Neural cell (in vitro differentiated cells): ENCODE results near the gene ZNF566. TPM values are rescaled to one million over a fixed set of nuclear protein-coding genes. Genes with fewer than 3 reads are reported as not detected.

ENCODE experiments used
- H2AFZ ChIP-seq: fragments of 200-600, 300-800 bp; sonication (generic), shearing (Covaris generic); 2 replicates; pipeline ENCODE4 v1.6.0; 2014; ENCODE audit warnings: low read depth, mild to moderate bottlenecking, antibody characterized with exemption, low read length, moderate library complexity
- H3F3A ChIP-seq: fragments of 200-600 bp; shearing (Covaris generic); 2 replicates; pipeline ENCODE4 v1.6.1; 2016; ENCODE audit warnings: mild to moderate bottlenecking, moderate library complexity, mixed read lengths, antibody characterized with exemption, low read length; ENCODE audit not compliant: insufficient read depth, poor library complexity, severe bottlenecking
- H3K27ac ChIP-seq: fragments of 200-600, 300-800 bp; sonication (generic), shearing (Covaris generic); 2 replicates; pipeline ENCODE4 v1.5.1; 2014; ENCODE audit warnings: mild to moderate bottlenecking, low read length, moderate library complexity
- H3K27me3 ChIP-seq: fragments of 300-800, 200-600 bp; sonication (generic), shearing (Covaris generic); 2 replicates; pipeline ENCODE4 v1.6.0; 2014; ENCODE audit warnings: mild to moderate bottlenecking, low read depth, low read length, moderate library complexity; ENCODE audit not compliant: insufficient read depth
- H3K36me3 ChIP-seq: fragments of 300-800, 200-600 bp; sonication (generic), shearing (Covaris generic); 2 replicates; pipeline ENCODE4 v1.5.1; 2014; ENCODE audit warnings: mild to moderate bottlenecking, antibody characterized with exemption, low read length, moderate library complexity; ENCODE audit not compliant: insufficient read depth
- H3K4me2 ChIP-seq: fragments of 300-800, 200-600 bp; sonication (generic), shearing (Covaris generic); 2 replicates; pipeline ENCODE4 v1.6.0; 2014; ENCODE audit warnings: mild to moderate bottlenecking, low read length
- H3K4me3 ChIP-seq: fragments of 300-800, 200-600 bp; sonication (generic), shearing (Covaris generic); 2 replicates; pipeline ENCODE4 v1.5.1; 2014; ENCODE audit warnings: mild to moderate bottlenecking, low read length, moderate library complexity
- H3K79me2 ChIP-seq: fragments of 200-600 bp; shearing (Covaris generic); replicated peaks from 2 replicates; pipeline ENCODE4 v1.6.0; 2014; ENCODE audit warnings: mild to moderate bottlenecking, low read length, moderate library complexity; ENCODE audit not compliant: insufficient read depth
- H3K9ac ChIP-seq: fragments of 300-800, 200-600 bp; sonication (generic), shearing (Covaris generic); 2 replicates; pipeline ENCODE4 v1.6.1; 2016; ENCODE audit warnings: mild to moderate bottlenecking, low read length, mixed read lengths
- H3K9me2 ChIP-seq: fragments of 200-600 bp; shearing (Covaris generic); 2 replicates; pipeline ENCODE4 v1.6.1; 2016; ENCODE audit warnings: mild to moderate bottlenecking, low read length, mixed read lengths; ENCODE audit not compliant: insufficient read depth
- H3K9me3 ChIP-seq: fragments of 200-600, 300-800 bp; sonication (generic), shearing (Covaris generic); 2 replicates; pipeline ENCODE4 v1.6.1; 2016; ENCODE audit warnings: mild to moderate bottlenecking, mixed run types, low read length, moderate library complexity, mixed read lengths
- H4K20me1 ChIP-seq: fragments of 200-600 bp; shearing (Covaris generic); 2 replicates; pipeline ENCODE4 v1.6.1; 2016; ENCODE audit warnings: mild to moderate bottlenecking, mixed run types; ENCODE audit not compliant: insufficient read depth
- CTCF ChIP-seq: fragments of 450-650 bp; IDR thresholded peaks from 2 replicates; pipeline ENCODE4 v1.5.1; 2014; ENCODE audit warnings: antibody characterized with exemption, mild to moderate bottlenecking, moderate library complexity; ENCODE audit not compliant: poor library complexity, severe bottlenecking
- EP300 ChIP-seq: fragments of 450-650 bp; conservative IDR thresholded peaks from 2 replicates; pipeline ENCODE4 v1.6.1; 2014; ENCODE audit warnings: antibody characterized with exemption, mild to moderate bottlenecking, moderate library complexity; ENCODE audit not compliant: poor library complexity, severe bottlenecking
- EZH2 ChIP-seq: fragments of 200-600, 300-800 bp; shearing (Covaris generic), sonication (generic); IDR thresholded peaks from 2 replicates; pipeline ENCODE4 v1.6.1; 2014; ENCODE audit warnings: antibody characterized with exemption, low read length, borderline replicate concordance, mild to moderate bottlenecking; ENCODE audit not compliant: insufficient read depth, poor library complexity, severe bottlenecking
- MXI1 ChIP-seq: fragments of 450-650 bp; conservative IDR thresholded peaks from 2 replicates; pipeline ENCODE4 v1.6.1; 2014; ENCODE audit warnings: antibody characterized with exemption, mild to moderate bottlenecking; ENCODE audit not compliant: poor library complexity, severe bottlenecking
- POLR2AphosphoS5 ChIP-seq: IDR thresholded peaks from 2 replicates; pipeline ENCODE4 v1.6.1; 2012
- RAD21 ChIP-seq: fragments of 450-650 bp; conservative IDR thresholded peaks from 2 replicates; pipeline ENCODE4 v1.6.1; 2014; ENCODE audit warnings: antibody characterized with exemption, mild to moderate bottlenecking, moderate library complexity
- REST ChIP-seq: IDR thresholded peaks from 2 replicates; pipeline ENCODE4 v1.6.1; 2012; ENCODE audit warnings: borderline replicate concordance
- SMC3 ChIP-seq: fragments of 450-650 bp; conservative IDR thresholded peaks from 2 replicates; pipeline ENCODE4 v1.6.1; 2014; ENCODE audit warnings: antibody characterized with exemption, mild to moderate bottlenecking, moderate library complexity; ENCODE audit not compliant: poor library complexity
- TAF1 ChIP-seq: IDR thresholded peaks from 2 replicates; pipeline ENCODE4 v1.6.1; 2012; ENCODE audit warnings: low read depth
- polyA plus RNA-seq: library from polyadenylated mRNA; depleted of rRNA; stranded (reverse); fragments of >200 nt; gene quantifications from 2 replicates; pipeline ENCODE4 v1.2.3, GENCODE V29; 2014

Gene ZNF566
- polyA plus RNA-seq, 1 donor from 2014 or later = 28.9 TPM

GRCh38 chr19:36401475-36401874 is 87.9 kb downstream of the ZNF566 start:
- Histone ChIP-seq H3K4me2 (no peak overlapping the region), H3K4me3 (no peak overlapping the region), H4K20me1 (no peaks in the 10 kb centered on the region), H3K27ac (no peak overlapping the region), H3K9me2 (no peaks in the 10 kb centered on the region), H3K27me3 (no peaks in the 10 kb centered on the region), H2AFZ (no peak overlapping the region), H3K79me2 (no peaks in the 10 kb centered on the region), H3K9me3 (peaks cover 7% of the 10 kb centered on the region), H3K36me3 (peaks cover 23% of the 10 kb centered on the region), H3K9ac (no peak overlapping the region), H3F3A (no peaks in the 10 kb centered on the region)
- no peak for TF ChIP-seq EP300

GRCh38 chr19:36398571-36398970 is 90.8 kb downstream of the ZNF566 start:
- Histone ChIP-seq H3K4me2 (no peak overlapping the region), H3K27ac (no peak overlapping the region), H3K9me2 (no peaks in the 10 kb centered on the region), H3K9me3 (peaks cover 11% of the 10 kb centered on the region), H3K36me3 (peaks cover 28% of the 10 kb centered on the region), H3K9ac (no peak overlapping the region), H3K4me3 (no peak overlapping the region), H2AFZ (no peak overlapping the region), H3K27me3 (no peaks in the 10 kb centered on the region), H4K20me1 (no peaks in the 10 kb centered on the region), H3F3A (no peaks in the 10 kb centered on the region), H3K79me2 (no peaks in the 10 kb centered on the region)
- no peak for TF ChIP-seq EZH2
- TF ChIP-seq POLR2AphosphoS5 = no peak
- TF ChIP-seq CTCF = no peak
- no peak for TF ChIP-seq SMC3
- no peak for TF ChIP-seq REST
- TF ChIP-seq EP300 = no peak
- no peak for TF ChIP-seq RAD21
- TF ChIP-seq TAF1 = no peak
- TF ChIP-seq MXI1 = no peak

Other genes starting within 250 kb of the ZNF566 start
- gene ZFP14, start 110.4 kb downstream of the ZNF566 start, polyA plus RNA-seq = 16.1 and 16.4 TPM in 2 replicates
- gene ZFP82, start 70.9 kb downstream of the ZNF566 start, polyA plus RNA-seq = 17.1 and 19.7 TPM in 2 replicates
- 23.2 and 25.0 TPM in 2 replicates for gene ZNF260, start 38.7 kb upstream of the ZNF566 start, polyA plus RNA-seq
- 53.7 and 54.5 TPM in 2 replicates for gene ZNF529, start 83.7 kb upstream of the ZNF566 start, polyA plus RNA-seq
- 98.8 and 112 TPM in 2 replicates for gene ZNF382, start 115.8 kb upstream of the ZNF566 start, polyA plus RNA-seq
- gene ZNF461, start 177.3 kb upstream of the ZNF566 start, polyA plus RNA-seq = 28.1 and 32.4 TPM in 2 replicates
- gene ZNF567, start 198.1 kb upstream of the ZNF566 start, polyA plus RNA-seq = 18.4 and 20.8 TPM in 2 replicates